Spleen (tissue), 11 donors: ENCODE data around the gene CALHM4. TPM values are rescaled to one million over a fixed set of nuclear protein-coding genes. Genes with fewer than 3 reads are reported as not detected.

Source experiments
- DNase-seq: peaks from one replicate; pipeline ENCODE4 v3.0.0-alpha.2; 2020
- H3K27ac ChIP-seq, 8 donors: fragments of 200-600 bp; sonication (generic) in 7 of 8; 1 replicate in 4 of 8; 2 replicates in 4 of 8; pipeline versions ENCODE4 v1.5.0 to v1.8.0; 2016 to 2021; ENCODE audit warnings: inconsistent platforms in 4 of 8, mild to moderate bottlenecking in 4 of 8, moderate library complexity in 1 of 8
- H3K27me3 ChIP-seq, 7 donors: fragments of 200-600 bp; sonication (generic) in 6 of 7; replicated peaks in 1 of 7; 1 replicate in 4 of 7; 2 replicates in 3 of 7; pipeline versions ENCODE4 v1.5.0 to v1.8.0; 2016 to 2021; ENCODE audit warnings: inconsistent platforms in 3 of 7, mild to moderate bottlenecking in 1 of 7
- H3K36me3 ChIP-seq, 6 donors: fragments of 200-600 bp; sonication (generic) in 5 of 6; 1 replicate in 4 of 6; 2 replicates in 2 of 6; pipeline versions ENCODE4 v1.5.0 to v1.8.0; 2016 to 2021; ENCODE audit warnings: inconsistent platforms in 2 of 6
- H3K4me1 ChIP-seq, 6 donors: fragments of 200-600 bp; sonication (generic) in 5 of 6; 1 replicate in 3 of 6; 2 replicates in 3 of 6; pipeline versions ENCODE4 v1.5.0 to v1.8.0; 2016 to 2021; ENCODE audit warnings: inconsistent platforms in 3 of 6
- H3K4me3 ChIP-seq, 8 donors: fragments of 200-600 bp; sonication (generic) in 7 of 8; 1 replicate in 4 of 8; 2 replicates in 4 of 8; pipeline versions ENCODE4 v1.5.0 to v1.8.0; 2016 to 2021; ENCODE audit warnings: inconsistent platforms in 4 of 8, mild to moderate bottlenecking in 4 of 8, moderate library complexity in 2 of 8
- H3K9me3 ChIP-seq, 8 donors: fragments of 200-600 bp; sonication (generic) in 7 of 8; 1 replicate in 4 of 8; 2 replicates in 4 of 8; pipeline versions ENCODE4 v1.5.0 to v1.8.0; 2016 to 2021; ENCODE audit warnings: inconsistent platforms in 4 of 8
- CTCF ChIP-seq, 11 experiments: fragments of 200-600 bp in 7 of 11; fragments of 450-650 bp in 4 of 11; sonication (generic) in 4 of 11; IDR thresholded peaks in 8 of 11; conservative IDR thresholded peaks in 3 of 11; 1 replicate in 7 of 11; 2 replicates in 4 of 11; pipeline versions ENCODE4 v1.4.0 to v1.8.0; 2016 to 2021; ENCODE audit warnings: antibody characterized with exemption in 11 of 11, inconsistent platforms in 4 of 11, mild to moderate bottlenecking in 1 of 11
- POLR2A ChIP-seq, 3 donors: fragments of 450-650 bp; IDR thresholded peaks; one replicate each; pipeline ENCODE4 v1.5.1; 2017; ENCODE audit warnings: antibody characterized with exemption in 3 of 3, mild to moderate bottlenecking in 1 of 3
- POLR2AphosphoS5 ChIP-seq, 3 donors: sonication (generic); formaldehyde crosslinking; IDR thresholded peaks; one replicate each; pipeline ENCODE4 v1.5.1; 2017; ENCODE audit warnings: antibody characterized with exemption in 3 of 3
- WGBS, 5 donors: extraction: QIAGEN DNeasy Blood & Tissue Kit in 3 of 5; methylation state at CpG; one replicate each; pipeline versions ENCODE4 v1.1.5 to v1.1.7; 2013 to 2018; 5-methylcytosine and 5-hydroxymethylcytosine counted together
- intact Hi-C: fragments of 100-400 bp; cut with DNase I; formaldehyde crosslinking; loops from one replicate; pipeline ENCODE4 v1.15.0; 2023; ENCODE audit warnings: low total_unique reads
- polyA plus RNA-seq, 3 donors: library from polyadenylated mRNA; stranded (reverse); fragments of 200-250 nt; gene quantifications; one replicate each; pipeline ENCODE4 v1.2.1, GENCODE V29; 2013
- total RNA-seq, 7 donors: library from RNA; depleted of rRNA in 3 of 7; stranded (reverse); fragments of >200 nt in 3 of 7; fragmentation: NEBNext Ultra II Directional in 4 of 7; extraction: Animal tissue kit (Norgen Biotek cat#: 25700) in 4 of 7; gene quantifications; one replicate each; pipeline versions ENCODE4 v1.1.0 to v1.2.1, GENCODE V29; 2016 to 2021
- donor health status: healthy with polysubstance abuse.
- donor health status: DM: no; HTN: no; CAD: no; lungs with moderate emphysema.
- donor health status: DM: no; HTN: no; CAD: no.
- donor health status: Bipolar disorder and iron deficiency.
- donor health status: healthy.
- donor health status: DM: no; HTN: no; CAD: no.
- donor health status: DM: yes; HTN: yes; CAD: no.

Gene CALHM4
- total and polyA plus RNA-seq, 10 donors, result not detected

- peak overlapping the region; percentile 52 to 85 (median 72) for H3K4me3 ChIP-seq
- H3K9me3 ChIP-seq, result no peaks in the 10 kb centered on the region
- no peaks in the 10 kb centered on the region for H3K27me3 ChIP-seq
- TF ChIP-seq POLR2A (IDR thresholded peaks at IDR 0.05) (no peak), POLR2AphosphoS5 (IDR thresholded peaks at IDR 0.05) (no peak), CTCF (IDR thresholded peaks at IDR 0.05 in 8 of 11, conservative IDR thresholded peaks at IDR 0.05 in 3 of 11) (no peak)
- intact Hi-C loops, result no loop called here
- WGBS, 5 donors, result 0 to 1% (median 0%) methylated on average over 12 of the region's 12 CpGs
- peaks cover 0 to 28% (median 9%) of the 10 kb centered on the region in 6 donors for H3K36me3 ChIP-seq
- H3K27ac ChIP-seq, result peak overlapping the region; percentile 76 to 96 (median 92)
- no peak for DNase-seq
- H3K4me1 ChIP-seq, result peaks cover 15 to 74% (median 49%) of the 10 kb centered on the region in 6 donors
Observed at GRCh38 chr6:116571683-116572000, 18.1 kb downstream of the CALHM4 start.

GRCh38 chr6:116572162-116572561 is 18.6 kb downstream of the CALHM4 start:
- peak overlapping the region; percentile 52 to 85 (median 72) for H3K4me3 ChIP-seq
- H3K4me1 ChIP-seq, result peaks cover 15 to 79% (median 51%) of the 10 kb centered on the region in 6 donors
- H3K27me3 ChIP-seq, result no peaks in the 10 kb centered on the region
- no peaks in the 10 kb centered on the region for H3K9me3 ChIP-seq
- H3K27ac ChIP-seq, result peak overlapping the region; percentile 76 to 96 (median 92)
- intact Hi-C loops, result no loop called here
- 3 to 10% (median 5%) methylated on average over 7 of the region's 7 CpGs for WGBS, 5 donors
- H3K36me3 ChIP-seq, result peaks cover 0 to 33% (median 9%) of the 10 kb centered on the region in 6 donors
- TF ChIP-seq CTCF (IDR thresholded peaks at IDR 0.05 in 8 of 11, conservative IDR thresholded peaks at IDR 0.05 in 3 of 11) (no peak), POLR2A (IDR thresholded peaks at IDR 0.05) (no peak), POLR2AphosphoS5 (IDR thresholded peaks at IDR 0.05) (no peak)
- no peak for DNase-seq

- WGBS, 5 donors, result 94 to 98% (median 97%) methylated on average over 2 of the region's 2 CpGs
- Histone ChIP-seq H3K4me3 (no peak overlapping the region), H3K27ac (no peak overlapping the region), H3K27me3 (no peaks in the 10 kb centered on the region), H3K4me1 (peaks cover 7 to 84% (median 48%) of the 10 kb centered on the region in 6 donors), H3K9me3 (no peaks in the 10 kb centered on the region), H3K36me3 (peaks cover 0 to 57% (median 9%) of the 10 kb centered on the region in 6 donors)
- TF ChIP-seq POLR2AphosphoS5 (IDR thresholded peaks at IDR 0.05) (no peak), POLR2A (IDR thresholded peaks at IDR 0.05) (no peak), CTCF (IDR thresholded peaks at IDR 0.05 in 8 of 11, conservative IDR thresholded peaks at IDR 0.05 in 3 of 11) (no peak)
- intact Hi-C loops, result no loop called here
- DNase-seq, result no peak
Observed at GRCh38 chr6:116575227-116575626, 21.7 kb downstream of the CALHM4 start.

- Histone ChIP-seq H3K36me3 (peaks cover 0 to 79% (median 14%) of the 10 kb centered on the region in 6 donors), H3K9me3 (no peaks in the 10 kb centered on the region), H3K27me3 (no peaks in the 10 kb centered on the region), H3K27ac (no peak overlapping the region), H3K4me3 (no peak overlapping the region), H3K4me1 (peaks cover 7 to 69% (median 36%) of the 10 kb centered on the region in 6 donors)
- no peak for DNase-seq
- intact Hi-C loops, result no loop called here
- no peak for TF ChIP-seq POLR2A (IDR thresholded peaks at IDR 0.05)
- no peak for TF ChIP-seq CTCF (IDR thresholded peaks at IDR 0.05 in 8 of 11, conservative IDR thresholded peaks at IDR 0.05 in 3 of 11)
- TF ChIP-seq POLR2AphosphoS5 (IDR thresholded peaks at IDR 0.05), result no peak
- 78 to 91% (median 86%) methylated on average over 5 of the region's 5 CpGs for WGBS, 5 donors
Observed at GRCh38 chr6:116577486-116577885, 23.9 kb downstream of the CALHM4 start.
